RCC 7860 (cell line): Measurements from ENCODE around the gene NDUFS8.

ENCODE experiments used
- DNase-seq: peaks from one replicate; pipeline ENCODE4 v3.0.0-alpha.2; 2015; ENCODE audit warnings: low spot score
- FAIRE-seq: peaks from 2 replicates; lab custom pipeline; 2012; peaks lifted over from hg19 to GRCh38; lab: Jason Lieb, UNC

NDUFS8 gene

DNA sequence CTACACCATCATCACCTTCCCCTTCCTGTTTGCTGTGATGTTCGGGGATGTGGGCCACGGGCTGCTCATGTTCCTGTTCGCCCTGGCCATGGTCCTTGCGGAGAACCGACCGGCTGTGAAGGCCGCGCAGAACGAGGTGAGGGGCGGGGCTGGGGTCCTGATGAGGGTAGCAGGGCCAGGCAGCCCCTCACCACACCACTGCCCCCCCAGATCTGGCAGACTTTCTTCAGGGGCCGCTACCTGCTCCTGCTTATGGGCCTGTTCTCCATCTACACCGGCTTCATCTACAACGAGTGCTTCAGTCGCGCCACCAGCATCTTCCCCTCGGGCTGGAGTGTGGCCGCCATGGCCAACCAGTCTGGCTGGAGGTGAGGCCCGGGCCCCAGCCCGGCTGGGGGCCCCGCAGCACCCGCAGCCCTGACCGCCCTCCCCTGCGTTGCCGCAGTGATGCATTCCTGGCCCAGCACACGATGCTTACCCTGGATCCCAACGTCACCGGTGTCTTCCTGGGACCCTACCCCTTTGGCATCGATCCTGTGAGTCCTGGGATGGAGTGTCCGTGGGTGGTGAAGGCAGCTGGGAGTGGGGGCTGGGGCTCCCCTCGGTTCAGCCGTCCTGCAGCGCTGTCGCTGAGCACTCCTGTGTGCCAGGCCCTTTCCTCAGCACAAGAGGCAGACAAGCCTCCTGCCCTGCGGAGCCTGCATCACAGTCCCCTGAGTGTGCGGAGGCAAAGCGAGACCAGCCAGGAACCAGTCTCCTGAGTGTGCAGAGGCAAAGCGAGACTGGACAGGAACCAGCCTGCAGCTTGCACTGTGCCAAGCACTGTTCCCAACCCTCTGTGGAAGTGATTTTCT is 17.2 kb downstream of the NDUFS8 start:
- no peak for FAIRE-seq
- DNase-seq = no peak

DNA sequence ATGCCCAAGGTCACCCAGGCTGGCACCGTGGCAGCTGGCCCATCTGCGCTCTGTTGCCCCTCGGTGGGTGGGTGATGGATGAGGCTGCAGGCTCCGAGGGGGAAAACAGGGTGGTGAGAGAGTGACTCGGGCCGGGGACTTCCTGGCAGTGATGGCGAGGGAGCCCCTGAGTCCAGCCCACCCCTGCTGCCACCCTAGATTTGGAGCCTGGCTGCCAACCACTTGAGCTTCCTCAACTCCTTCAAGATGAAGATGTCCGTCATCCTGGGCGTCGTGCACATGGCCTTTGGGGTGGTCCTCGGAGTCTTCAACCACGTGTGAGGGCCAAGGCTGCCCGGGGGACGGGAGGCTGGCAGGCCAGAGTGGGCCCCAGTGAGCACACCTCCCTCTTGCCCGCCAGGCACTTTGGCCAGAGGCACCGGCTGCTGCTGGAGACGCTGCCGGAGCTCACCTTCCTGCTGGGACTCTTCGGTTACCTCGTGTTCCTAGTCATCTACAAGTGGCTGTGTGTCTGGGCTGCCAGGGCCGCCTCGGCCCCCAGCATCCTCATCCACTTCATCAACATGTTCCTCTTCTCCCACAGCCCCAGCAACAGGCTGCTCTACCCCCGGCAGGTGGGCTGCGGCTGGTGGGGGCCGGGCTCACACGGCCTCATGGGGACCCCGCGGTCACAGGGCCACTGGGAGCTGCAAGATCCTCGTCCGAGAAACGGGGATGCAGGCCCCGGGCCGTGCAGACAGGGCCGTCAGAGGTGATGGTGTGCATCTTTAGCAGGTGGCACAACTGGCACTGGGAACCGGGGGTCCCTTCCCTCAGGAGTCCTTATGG is 18.4 kb downstream of the NDUFS8 start:
- FAIRE-seq = no peak
- no peak for DNase-seq

DNA sequence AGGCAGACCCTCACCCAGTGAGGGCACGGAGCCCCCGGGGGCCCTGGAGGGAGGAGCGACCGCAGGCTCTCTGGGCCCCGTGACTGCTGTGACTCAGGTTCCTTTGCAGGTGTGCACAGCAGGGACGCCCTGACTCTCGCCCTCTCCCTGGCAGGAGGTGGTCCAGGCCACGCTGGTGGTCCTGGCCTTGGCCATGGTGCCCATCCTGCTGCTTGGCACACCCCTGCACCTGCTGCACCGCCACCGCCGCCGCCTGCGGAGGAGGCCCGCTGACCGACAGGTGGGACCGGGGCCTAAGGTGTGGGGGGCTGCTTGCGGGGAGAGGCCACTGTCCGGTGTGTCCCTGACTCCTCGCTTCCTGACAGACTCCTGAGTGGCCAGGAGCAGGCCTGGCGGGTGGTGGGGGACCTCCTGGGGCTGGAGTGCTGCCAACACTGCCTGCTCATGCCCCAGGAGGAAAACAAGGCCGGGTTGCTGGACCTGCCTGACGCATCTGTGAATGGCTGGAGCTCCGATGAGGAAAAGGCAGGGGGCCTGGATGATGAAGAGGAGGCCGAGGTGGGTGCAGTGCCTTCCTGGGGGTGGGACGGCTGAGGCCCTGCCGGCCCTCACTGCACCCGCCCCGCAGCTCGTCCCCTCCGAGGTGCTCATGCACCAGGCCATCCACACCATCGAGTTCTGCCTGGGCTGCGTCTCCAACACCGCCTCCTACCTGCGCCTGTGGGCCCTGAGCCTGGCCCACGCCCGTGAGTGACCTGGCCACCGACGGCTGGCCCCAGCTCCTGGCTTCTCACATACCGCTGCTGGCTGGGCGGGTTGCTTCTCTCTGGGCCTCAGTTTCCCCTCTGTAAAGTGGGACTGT is 19.3 kb downstream of the NDUFS8 start:
- FAIRE-seq (no peak), DNase-seq (no peak)

DNA sequence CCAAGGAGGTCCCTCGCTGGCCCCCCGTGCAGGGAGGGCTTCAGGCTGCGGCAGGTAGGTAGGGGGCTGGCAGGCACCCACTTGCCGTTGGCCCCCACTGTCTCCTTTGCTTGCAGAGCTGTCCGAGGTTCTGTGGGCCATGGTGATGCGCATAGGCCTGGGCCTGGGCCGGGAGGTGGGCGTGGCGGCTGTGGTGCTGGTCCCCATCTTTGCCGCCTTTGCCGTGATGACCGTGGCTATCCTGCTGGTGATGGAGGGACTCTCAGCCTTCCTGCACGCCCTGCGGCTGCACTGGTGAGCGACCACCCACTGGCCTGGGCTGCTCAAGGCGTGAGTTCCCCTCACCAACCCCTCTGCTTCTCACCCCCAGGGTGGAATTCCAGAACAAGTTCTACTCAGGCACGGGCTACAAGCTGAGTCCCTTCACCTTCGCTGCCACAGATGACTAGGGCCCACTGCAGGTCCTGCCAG is 19.9 kb downstream of the NDUFS8 start:
- no peak for FAIRE-seq
- DNase-seq = no peak

DNA sequence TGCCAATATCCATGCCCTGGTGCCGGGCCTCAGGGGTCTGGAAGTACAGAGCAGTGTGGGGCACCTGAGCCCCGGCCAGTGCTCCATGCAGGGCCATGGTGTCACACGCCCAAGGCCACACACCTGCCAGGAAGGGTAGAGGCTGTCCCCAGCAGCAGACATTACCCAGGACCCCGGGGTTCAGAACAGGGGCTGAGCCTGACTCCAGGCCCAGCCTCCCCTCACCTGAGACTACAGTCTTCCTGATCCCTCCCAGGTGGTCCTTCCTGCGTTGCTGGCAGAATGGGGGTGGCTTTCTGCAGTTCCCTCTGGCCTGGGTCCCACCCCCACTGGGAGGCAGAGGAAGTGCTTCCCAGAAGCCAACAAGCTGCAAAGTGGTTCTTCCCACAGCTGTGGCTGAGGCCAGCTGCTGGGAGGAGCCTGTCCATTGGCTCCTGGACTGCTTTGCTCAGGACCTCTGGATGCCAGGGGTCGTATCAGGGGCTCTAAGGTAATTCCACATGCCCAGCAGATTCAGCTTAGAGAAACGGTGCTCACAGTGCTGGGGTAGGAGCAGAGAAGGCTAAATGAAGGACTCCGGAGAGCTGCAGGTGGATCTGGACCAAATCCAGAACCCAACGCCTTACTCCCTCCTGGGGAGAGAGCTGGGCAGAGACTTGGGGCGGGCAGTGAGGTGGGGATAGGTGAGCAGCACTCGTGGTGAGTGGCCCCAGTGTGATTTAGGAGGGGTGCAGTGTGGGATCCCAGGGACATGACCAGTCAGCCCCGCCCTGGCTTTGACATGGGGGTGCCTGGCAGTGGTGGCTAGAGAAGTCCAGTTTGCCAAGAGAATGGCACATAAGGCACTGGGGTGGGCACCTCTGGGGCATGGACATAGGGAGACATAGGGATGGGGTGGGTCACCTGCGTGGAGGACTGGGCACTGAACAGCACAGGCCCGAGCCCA is 21.0 kb downstream of the NDUFS8 start:
- FAIRE-seq (no peak), DNase-seq (no peak)

DNA sequence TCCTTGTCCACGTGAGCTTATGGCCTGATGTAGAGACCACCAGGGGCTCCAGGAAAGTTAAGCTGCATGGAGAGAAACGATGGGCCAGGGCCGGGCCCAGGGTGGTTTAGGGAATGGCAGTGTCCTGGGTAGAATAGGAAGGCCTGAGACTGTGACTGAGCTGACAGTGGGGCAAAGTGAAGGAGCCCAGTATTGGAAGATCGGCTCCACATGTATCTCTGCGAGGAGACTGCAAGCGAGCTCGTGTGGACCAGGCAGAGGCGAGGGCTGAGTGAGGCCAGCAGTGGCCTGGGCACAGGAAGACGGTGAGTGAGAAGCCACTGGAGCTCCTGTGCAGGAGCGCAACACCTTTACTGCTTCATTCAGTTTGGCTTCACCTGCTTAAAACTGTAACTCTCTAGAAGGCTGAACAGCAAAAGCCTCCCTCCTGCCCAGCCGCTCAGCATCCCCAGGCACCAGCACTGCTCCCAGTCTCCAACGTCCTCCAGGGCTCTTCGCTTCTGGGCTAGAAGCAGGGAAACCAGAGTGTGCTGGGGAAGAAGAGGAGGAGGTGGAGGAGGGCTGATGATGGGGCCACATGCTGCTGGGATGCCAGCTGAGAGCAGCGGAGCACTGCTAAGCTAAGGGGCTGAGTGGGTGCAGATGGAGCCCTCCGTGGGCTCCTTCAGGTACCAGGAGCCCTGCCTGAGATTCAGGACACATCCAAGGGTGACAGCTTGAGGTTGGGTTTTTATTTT is 21.8 kb downstream of the NDUFS8 start:
- FAIRE-seq (no peak), DNase-seq (no peak)

DNA sequence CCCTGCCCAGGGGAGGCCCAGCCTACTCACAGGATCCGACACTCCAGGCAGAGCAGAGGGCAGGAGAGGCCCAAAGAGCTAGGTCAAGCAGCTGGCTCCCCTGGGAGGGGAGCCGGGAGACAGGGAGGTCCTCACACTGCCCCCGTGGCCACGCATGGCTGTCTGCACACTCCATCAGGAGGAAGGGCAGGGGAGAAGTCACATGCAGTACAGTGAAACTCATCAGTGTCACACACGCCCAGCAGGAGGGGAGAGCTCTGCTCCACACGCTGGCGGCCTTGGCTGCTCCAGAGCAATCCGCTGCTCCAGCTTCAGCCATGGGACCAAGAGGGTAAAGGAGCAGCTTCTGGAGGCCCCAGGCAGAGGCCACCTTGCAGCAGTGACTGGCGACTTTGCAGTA is 22.6 kb downstream of the NDUFS8 start:
- DNase-seq = no peak
- no peak for FAIRE-seq

DNA sequence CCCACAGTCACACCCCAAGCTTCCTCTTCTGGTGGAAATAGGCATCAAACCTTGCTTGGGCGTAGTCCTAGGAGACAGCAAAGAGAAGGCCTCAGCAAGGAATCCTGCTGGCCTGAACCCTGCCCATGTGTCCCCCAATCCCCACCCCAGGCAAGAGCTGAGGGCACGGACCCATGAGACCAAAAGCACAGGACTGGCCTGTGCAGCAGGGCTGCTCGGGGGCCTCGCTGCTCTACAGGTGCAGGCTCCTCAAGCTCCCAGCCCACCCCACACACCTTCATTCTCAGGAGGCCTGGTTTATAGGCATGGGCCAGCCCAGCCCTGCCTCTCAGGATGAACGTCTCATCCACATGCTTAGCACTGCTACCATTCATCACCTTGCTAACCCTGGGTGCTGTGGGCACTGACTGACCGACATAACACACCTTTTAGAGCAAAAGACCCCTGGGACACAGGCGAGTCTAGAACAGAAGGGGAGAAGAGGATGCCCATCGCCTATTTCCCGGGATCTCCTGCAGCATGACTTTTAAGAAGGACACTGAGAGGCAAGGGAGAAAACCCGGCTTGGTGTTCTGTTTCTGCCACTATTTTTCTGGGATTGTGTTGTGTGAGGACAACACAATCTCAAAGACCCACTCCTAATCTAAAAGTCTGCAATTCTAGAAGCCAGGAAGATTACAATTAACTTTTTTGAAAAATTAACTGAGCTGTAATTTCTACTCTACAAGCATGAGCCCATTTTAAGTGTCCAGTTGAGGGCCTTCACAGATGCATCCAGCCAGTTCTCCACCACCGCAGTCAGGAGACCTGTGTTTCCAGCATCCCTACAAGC is 23.7 kb downstream of the NDUFS8 start:
- DNase-seq (no peak), FAIRE-seq (no peak)

DNA sequence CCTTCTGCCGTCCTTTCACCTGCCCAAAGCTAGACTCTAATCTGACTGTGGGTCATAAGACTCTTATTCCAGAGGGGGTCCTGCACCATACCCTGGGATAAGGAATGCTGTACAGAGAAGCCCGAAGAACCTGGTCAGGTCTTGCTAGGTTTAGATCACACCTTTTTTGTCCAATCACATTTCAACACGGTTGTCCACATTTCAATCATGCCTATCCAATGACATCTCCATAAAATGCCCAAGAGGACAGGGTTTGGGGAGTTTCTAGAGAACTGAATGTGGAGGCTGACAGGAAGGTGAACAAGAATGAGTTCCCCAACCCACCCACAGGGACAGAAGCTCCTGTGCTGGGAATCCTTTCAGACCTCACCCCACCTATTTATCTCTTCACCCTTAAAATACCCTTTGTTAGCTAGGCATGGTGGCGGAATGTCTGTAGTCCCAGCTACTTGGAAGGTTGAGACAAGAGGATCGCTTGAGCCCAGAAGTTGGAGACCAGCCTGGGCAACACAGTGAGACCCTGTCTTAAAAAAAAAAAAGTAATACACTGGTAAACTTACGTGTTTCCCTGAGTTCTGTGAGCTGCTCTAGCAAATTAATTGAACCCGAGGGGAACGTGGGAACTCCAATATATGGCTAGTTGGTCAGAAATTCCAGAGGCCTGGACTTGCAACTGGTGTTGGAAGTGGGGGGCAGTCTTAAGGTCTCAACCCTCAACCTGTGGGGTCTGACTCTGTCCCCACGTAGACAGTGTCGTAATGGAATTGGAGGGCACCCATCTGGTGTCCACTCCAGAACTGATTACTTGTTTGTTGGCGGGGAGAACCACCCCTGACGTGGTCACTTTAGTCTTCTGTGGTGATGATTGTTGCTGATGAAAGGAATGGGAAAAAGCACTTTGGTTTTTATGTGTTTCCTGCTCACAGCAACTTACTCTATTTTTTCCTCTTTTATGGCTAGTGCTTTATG is 26.1 kb downstream of the NDUFS8 start:
- DNase-seq (no peak), FAIRE-seq (no peak)

DNA sequence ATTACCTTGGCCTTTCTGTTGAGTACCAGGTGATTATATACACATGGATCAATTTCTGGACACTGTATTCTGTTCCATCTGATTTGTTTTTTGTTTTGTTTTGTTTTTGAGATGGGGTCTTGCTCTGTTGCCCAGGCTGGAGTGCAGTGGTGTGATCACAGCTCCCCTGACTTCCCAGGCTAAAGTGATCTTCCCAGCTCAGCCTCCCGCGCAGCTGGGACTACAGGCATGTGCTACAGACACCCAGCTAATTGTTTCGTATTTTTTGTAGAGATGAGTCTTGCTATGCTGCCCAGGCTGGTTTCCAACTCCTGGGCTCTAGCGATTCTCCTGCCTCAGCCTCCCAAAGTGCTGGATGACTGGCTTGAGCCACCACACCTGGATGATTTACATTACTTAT is 27.3 kb downstream of the NDUFS8 start:
- FAIRE-seq (no peak), DNase-seq (no peak)

DNA sequence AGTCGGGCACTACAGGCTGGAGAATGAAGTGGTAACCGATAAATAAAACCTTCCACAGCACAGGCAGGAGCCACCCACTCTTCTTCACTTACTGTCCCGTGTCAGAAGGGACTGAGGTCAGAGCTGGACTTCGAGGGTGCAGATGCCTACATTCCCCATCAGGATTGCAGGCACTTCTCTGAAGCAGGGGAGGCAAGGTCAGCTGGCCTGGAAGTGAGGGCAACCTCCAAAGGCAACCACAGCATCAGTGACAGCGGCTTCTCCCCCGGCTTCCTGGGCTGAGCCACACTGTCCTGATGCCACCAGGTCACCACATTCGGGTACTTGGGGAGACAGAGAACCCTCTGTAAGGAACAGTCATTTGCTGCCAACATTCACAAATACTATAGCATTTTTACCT is 31.0 kb downstream of the NDUFS8 start:
- no peak for DNase-seq
- FAIRE-seq = no peak

DNA sequence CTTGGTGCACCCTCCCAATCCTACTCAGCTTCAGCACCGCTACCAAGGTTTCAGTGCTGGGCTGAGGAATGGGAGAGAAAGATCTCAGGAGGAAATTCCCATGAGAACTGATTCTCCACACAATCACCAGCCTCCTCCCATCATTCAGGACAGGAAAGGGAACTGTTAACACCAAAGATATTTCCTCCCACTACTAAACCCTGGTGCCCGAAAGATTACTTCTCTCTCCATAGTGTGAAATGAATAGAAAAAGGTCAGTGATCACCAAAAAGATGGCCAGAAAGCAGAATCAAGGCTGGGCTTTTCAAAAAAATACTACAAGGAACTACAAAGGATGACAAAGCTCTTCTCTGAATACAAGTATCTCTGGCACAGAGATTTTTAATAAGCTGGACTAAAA is 34.4 kb downstream of the NDUFS8 start:
- FAIRE-seq = no peak
- no peak for DNase-seq

DNA sequence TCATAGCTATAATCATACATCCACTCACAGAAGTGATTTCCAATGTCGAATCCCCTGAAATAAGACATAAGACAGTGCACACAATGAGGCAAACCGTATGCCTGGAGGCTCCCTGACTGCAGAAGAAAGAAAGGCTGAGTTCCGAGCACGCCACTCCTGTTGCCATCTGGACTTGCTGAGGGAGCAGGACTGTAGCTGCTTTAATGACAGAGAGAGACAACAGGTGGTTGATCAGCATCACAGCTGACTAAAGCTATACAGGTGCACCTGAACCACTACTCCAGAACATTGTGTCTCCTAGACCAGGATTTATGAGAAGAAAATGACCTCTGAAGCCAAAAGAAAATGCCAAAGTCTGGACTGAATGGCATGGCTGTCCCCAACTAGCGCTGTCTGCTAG is 35.4 kb downstream of the NDUFS8 start:
- FAIRE-seq (no peak), DNase-seq (no peak)

DNA sequence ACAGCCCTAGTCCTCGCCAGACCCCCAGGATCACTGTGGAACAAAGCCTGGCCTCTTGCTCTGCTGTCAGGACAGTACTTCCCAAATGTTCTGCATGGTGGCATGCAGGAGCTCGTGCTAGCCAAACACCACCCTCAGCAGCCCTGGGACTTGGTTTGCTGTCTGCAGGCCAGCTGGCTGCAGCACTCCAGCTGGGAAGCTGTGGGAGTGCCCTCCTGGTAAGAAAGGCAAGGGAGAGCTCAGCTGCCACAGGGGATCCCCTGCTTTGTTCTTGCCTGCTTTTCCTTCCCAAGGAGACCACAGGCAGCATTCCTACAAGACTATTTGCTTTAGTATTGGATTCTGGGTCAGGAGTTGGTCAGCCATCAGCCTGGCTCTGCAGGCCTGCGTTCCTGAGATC is 36.3 kb downstream of the NDUFS8 start:
- no peak for DNase-seq
- FAIRE-seq = no peak

DNA sequence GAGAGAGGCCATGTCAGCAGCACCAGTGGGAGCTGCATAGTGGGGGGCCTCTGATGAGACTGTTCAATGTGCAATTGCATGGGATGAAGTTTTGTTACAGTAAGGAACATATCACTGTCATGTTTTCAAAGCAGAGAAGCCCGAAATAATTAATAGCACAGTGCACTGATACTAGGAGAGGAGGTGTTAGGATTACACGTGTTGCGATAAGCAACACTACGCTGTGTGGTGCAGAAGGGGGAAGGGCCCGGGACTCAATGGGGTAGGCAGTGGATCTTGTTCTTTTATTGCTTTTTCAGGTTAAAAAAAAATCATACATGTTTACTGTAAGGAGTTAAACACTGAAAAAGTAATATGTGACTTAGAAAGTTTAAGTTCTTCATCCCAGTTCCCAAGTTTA is 37.5 kb downstream of the NDUFS8 start:
- no peak for DNase-seq
- FAIRE-seq = no peak

DNA sequence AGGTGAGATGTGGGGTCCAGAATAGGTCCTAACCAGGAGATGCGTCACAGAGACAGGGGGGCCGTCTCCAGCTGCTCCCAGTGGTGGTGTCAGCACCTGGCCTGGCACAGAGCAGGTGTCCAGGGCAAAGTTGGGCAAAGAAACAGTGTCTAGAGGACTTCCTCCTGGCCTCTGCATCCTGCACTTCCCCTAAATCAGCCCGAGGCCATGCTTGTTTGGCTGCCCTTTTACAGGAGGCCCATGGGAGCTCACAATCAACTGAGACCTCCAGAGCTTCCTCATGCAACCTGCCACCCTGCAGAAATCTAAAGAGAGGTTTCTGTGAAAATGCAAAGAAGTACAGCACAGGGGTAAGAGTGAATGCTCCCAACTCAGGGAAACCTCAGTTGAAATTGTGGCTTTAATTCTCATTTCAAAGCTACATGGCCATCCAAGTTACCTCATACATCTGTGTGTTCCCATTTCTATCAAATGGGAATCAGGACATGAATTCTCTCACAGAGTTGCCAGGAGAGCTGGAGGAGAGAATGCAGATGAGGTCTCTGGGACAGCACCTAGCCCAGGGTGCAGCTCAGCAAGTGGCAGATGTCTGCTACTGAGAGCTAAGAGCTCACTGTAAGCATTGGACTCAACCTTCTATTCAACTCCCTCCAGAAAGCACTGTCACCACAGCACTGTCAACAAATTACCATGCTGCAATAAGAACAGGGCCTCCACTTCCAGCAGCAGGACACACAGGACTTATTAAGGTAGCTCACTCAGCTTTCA is 41.0 kb downstream of the NDUFS8 start:
- no peak for DNase-seq
- no peak for FAIRE-seq
